ENCODE results near the gene AOX1.
A peak's percentile ranks its signal among the peaks of the same experiment; 100 is the strongest.

Gene AOX1

DNA sequence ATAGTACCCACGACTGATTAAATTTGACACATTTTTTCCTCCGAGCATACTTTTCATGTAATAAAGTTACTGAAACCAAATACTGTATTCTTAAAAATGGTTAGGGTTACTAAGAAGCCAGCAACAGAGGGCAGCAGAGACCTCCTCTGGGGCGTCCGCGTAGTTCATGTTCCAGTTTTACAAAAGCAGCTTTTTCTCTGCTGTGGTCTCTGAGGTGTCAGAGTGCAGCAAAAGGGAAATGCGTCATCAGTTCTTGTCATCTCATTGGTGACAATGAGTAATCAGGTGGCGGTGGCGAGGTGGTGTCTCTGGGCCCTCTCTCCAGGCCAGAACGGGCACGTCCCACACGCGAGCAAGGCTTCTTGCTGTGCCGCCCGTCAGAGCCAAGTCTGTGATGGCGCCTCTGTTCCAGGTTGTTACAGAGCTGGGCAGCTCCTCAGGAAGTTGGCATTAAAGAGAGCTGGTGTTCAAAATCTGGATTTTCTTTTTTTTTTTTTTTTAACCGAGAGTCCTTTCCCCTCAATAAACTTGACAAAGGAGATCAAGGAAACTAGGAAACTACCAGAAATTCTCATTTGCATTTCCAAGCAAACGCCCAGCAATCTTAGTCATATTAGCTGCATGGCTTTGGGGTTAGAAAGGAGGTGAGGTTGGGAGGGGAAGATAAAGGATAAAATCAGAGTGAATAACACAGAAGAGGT lies 127.3 kb downstream of the AOX1 start (continued):
- TF ChIP-seq, protein P1, sequence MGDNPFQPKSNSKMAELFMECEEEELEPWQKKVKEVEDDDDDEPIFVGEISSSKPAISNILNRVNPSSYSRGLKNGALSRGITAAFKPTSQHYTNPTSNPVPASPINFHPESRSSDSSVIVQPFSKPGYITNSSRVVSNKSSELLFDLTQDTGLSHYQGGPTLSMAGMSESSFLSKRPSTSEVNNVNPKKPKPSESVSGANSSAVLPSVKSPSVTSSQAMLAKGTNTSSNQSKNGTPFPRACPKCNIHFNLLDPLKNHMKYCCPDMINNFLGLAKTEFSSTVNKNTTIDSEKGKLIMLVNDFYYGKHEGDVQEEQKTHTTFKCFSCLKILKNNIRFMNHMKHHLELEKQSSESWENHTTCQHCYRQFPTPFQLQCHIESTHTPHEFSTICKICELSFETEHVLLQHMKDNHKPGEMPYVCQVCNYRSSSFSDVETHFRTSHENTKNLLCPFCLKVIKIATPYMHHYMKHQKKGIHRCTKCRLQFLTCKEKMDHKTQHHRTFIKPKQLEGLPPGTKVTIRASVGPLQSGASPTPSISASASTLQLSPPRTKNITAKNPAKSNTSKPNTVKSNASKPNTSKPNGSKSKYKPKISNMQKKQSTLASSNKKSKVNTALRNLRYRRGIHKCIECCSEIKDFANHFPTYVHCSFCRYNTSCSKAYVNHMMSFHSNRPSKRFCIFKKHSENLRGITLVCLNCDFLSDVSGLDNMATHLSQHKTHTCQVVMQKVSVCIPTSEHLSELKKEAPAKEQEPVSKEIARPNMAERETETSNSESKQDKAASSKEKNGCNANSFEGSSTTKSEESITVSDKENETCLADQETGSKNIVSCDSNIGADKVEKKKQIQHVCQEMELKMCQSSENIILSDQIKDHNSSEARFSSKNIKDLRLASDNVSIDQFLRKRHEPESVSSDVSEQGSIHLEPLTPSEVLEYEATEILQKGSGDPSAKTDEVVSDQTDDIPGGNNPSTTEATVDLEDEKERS (tag by site-specific recombination; IDR thresholded peaks at IDR 0.05), result no peak
- TF ChIP-seq ZNF202 (tag by site-specific recombination; IDR thresholded peaks at IDR 0.05; ENCODE audit: borderline replicate concordance) (no peak), ZNF510 (tag by site-specific recombination; IDR thresholded peaks at IDR 0.05; ENCODE audit: insufficient replicate concordance) (no peak), ZNF791 (tag by site-specific recombination; IDR thresholded peaks at IDR 0.05) (no peak), ZNF366 (tag by site-specific recombination; conservative IDR thresholded peaks at IDR 0.05) (0 out of 2 replicates have a peak, but pooled peaks have one; percentile 19), ZNF391 (tag by site-specific recombination; IDR thresholded peaks at IDR 0.05; ENCODE audit: borderline replicate concordance, low read depth) (no peak), ZBTB20 (tag by site-specific recombination; IDR thresholded peaks at IDR 0.05) (no peak), ZNF24 (tag by site-specific recombination; IDR thresholded peaks at IDR 0.05) (peak; percentile 74), ZFP41 (tag by site-specific recombination; IDR thresholded peaks at IDR 0.05; ENCODE audit: borderline replicate concordance) (no peak), KLF8 (tag by site-specific recombination; IDR thresholded peaks at IDR 0.05) (0 out of 2 replicates have a peak, but pooled peaks have one; percentile 31), GLIS2 (tag by site-specific recombination; IDR thresholded peaks at IDR 0.05) (peak; percentile 56), ZNF10 (tag by site-specific recombination; IDR thresholded peaks at IDR 0.05) (peak; percentile 99), KLF10 (tag by site-specific recombination; IDR thresholded peaks at IDR 0.05) (peak; percentile 53; the same call in 1 of the 2 replicates), SETDB1 (IDR thresholded peaks at IDR 0.05; ENCODE audit: insufficient read length, low read length) (peak; percentile 15), ZNF133 (tag by site-specific recombination; IDR thresholded peaks at IDR 0.05) (no peak), ZFHX2 (tag by site-specific recombination; conservative IDR thresholded peaks at IDR 0.05) (no peak), ZNF132 (tag by site-specific recombination; IDR thresholded peaks at IDR 0.05; ENCODE audit: borderline replicate concordance) (no peak)
- TF ChIP-seq, protein P2, sequence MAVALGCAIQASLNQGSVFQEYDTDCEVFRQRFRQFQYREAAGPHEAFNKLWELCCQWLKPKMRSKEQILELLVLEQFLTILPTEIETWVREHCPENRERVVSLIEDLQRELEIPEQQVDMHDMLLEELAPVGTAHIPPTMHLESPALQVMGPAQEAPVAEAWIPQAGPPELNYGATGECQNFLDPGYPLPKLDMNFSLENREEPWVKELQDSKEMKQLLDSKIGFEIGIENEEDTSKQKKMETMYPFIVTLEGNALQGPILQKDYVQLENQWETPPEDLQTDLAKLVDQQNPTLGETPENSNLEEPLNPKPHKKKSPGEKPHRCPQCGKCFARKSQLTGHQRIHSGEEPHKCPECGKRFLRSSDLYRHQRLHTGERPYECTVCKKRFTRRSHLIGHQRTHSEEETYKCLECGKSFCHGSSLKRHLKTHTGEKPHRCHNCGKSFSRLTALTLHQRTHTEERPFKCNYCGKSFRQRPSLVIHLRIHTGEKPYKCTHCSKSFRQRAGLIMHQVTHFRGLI (tag by site-specific recombination; IDR thresholded peaks at IDR 0.05), result no peak; the same call in 1 of the 2 replicates
- TF ChIP-seq, protein P3, sequence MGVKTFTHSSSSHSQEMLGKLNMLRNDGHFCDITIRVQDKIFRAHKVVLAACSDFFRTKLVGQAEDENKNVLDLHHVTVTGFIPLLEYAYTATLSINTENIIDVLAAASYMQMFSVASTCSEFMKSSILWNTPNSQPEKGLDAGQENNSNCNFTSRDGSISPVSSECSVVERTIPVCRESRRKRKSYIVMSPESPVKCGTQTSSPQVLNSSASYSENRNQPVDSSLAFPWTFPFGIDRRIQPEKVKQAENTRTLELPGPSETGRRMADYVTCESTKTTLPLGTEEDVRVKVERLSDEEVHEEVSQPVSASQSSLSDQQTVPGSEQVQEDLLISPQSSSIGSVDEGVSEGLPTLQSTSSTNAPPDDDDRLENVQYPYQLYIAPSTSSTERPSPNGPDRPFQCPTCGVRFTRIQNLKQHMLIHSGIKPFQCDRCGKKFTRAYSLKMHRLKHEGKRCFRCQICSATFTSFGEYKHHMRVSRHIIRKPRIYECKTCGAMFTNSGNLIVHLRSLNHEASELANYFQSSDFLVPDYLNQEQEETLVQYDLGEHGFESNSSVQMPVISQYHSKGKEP (tag by site-specific recombination; IDR thresholded peaks at IDR 0.05), result no peak; the same call in 1 of the 2 replicates
- TF ChIP-seq, protein P4, sequence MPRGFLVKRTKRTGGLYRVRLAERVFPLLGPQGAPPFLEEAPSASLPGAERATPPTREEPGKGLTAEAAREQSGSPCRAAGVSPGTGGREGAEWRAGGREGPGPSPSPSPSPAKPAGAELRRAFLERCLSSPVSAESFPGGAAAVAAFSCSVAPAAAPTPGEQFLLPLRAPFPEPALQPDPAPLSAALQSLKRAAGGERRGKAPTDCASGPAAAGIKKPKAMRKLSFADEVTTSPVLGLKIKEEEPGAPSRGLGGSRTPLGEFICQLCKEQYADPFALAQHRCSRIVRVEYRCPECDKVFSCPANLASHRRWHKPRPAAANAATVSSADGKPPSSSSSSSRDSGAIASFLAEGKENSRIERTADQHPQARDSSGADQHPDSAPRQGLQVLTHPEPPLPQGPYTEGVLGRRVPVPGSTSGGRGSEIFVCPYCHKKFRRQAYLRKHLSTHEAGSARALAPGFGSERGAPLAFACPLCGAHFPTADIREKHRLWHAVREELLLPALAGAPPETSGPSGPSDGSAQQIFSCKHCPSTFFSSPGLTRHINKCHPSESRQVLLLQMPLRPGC (tag by site-specific recombination; IDR thresholded peaks at IDR 0.05), result 0 out of 2 replicates have a peak, but pooled peaks have one; percentile 35
- TF ChIP-seq, protein P5, sequence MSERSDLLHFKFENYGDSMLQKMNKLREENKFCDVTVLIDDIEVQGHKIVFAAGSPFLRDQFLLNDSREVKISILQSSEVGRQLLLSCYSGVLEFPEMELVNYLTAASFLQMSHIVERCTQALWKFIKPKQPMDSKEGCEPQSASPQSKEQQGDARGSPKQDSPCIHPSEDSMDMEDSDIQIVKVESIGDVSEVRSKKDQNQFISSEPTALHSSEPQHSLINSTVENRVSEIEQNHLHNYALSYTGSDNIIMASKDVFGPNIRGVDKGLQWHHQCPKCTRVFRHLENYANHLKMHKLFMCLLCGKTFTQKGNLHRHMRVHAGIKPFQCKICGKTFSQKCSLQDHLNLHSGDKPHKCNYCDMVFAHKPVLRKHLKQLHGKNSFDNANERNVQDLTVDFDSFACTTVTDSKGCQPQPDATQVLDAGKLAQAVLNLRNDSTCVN (tag by site-specific recombination; optimal IDR thresholded peaks at IDR 0.05), result peak; percentile 42
- TF ChIP-seq, protein P6, sequence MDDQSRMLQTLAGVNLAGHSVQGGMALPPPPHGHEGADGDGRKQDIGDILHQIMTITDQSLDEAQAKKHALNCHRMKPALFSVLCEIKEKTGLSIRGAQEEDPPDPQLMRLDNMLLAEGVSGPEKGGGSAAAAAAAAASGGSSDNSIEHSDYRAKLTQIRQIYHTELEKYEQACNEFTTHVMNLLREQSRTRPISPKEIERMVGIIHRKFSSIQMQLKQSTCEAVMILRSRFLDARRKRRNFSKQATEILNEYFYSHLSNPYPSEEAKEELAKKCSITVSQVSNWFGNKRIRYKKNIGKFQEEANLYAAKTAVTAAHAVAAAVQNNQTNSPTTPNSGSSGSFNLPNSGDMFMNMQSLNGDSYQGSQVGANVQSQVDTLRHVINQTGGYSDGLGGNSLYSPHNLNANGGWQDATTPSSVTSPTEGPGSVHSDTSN (CRISPR knock-in tag; IDR thresholded peaks at IDR 0.05), result no peak
- TF ChIP-seq, protein P7, sequence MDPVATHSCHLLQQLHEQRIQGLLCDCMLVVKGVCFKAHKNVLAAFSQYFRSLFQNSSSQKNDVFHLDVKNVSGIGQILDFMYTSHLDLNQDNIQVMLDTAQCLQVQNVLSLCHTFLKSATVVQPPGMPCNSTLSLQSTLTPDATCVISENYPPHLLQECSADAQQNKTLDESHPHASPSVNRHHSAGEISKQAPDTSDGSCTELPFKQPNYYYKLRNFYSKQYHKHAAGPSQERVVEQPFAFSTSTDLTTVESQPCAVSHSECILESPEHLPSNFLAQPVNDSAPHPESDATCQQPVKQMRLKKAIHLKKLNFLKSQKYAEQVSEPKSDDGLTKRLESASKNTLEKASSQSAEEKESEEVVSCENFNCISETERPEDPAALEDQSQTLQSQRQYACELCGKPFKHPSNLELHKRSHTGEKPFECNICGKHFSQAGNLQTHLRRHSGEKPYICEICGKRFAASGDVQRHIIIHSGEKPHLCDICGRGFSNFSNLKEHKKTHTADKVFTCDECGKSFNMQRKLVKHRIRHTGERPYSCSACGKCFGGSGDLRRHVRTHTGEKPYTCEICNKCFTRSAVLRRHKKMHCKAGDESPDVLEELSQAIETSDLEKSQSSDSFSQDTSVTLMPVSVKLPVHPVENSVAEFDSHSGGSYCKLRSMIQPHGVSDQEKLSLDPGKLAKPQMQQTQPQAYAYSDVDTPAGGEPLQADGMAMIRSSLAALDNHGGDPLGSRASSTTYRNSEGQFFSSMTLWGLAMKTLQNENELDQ (tag by site-specific recombination; IDR thresholded peaks at IDR 0.05; ENCODE audit: low read depth), result no peak
- TF ChIP-seq, protein P8, sequence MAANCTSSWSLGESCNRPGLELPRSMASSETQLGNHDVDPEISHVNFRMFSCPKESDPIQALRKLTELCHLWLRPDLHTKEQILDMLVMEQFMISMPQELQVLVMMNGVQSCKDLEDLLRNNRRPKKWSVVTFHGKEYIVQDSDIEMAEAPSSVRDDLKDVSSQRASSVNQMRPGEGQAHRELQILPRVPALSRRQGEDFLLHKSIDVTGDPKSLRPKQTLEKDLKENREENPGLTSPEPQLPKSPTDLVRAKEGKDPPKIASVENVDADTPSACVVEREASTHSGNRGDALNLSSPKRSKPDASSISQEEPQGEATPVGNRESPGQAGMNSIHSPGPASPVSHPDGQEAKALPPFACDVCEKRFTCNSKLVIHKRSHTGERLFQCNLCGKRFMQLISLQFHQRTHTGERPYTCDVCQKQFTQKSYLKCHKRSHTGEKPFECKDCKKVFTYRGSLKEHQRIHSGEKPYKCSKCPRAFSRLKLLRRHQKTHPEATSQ (tag by site-specific recombination; IDR thresholded peaks at IDR 0.05), result no peak
